ENCODE results near the gene C17orf75. TPM values are rescaled to one million over a fixed set of nuclear protein-coding genes. Genes with fewer than 3 reads are reported as not detected.

Gene C17orf75
- total RNA-seq, 1 donor from 2014 or later: 19.4 TPM

GRCh38 chr17:32385121-32385520 is 43.1 kb upstream of the C17orf75 start:
- Mint-ChIP-seq H3K27ac (ENCODE audit: unreplicated experiment) (no peak overlapping the region), H3K27me3 (ENCODE audit: unreplicated experiment) (no peaks in the 10 kb centered on the region), H3K9me3 (ENCODE audit: unreplicated experiment) (no peaks in the 10 kb centered on the region), H3K36me3 (ENCODE audit: unreplicated experiment) (peaks cover 36% of the 10 kb centered on the region), H3K4me3 (ENCODE audit: unreplicated experiment) (no peak overlapping the region), H3K4me1 (ENCODE audit: unreplicated experiment) (no peaks in the 10 kb centered on the region)
- no peak for DNase-seq (ENCODE audit: extremely low spot score, unreplicated experiment)
- no peak for TF ChIP-seq CTCF (IDR thresholded peaks at IDR 0.05)

GRCh38 chr17:32383926-32384434 is 42.0 kb upstream of the C17orf75 start:
- Mint-ChIP-seq H3K36me3 (ENCODE audit: unreplicated experiment) (peaks cover 40% of the 10 kb centered on the region), H3K4me1 (ENCODE audit: unreplicated experiment) (no peaks in the 10 kb centered on the region), H3K4me3 (ENCODE audit: unreplicated experiment) (no peak overlapping the region), H3K27me3 (ENCODE audit: unreplicated experiment) (no peaks in the 10 kb centered on the region), H3K27ac (ENCODE audit: unreplicated experiment) (no peak overlapping the region), H3K9me3 (ENCODE audit: unreplicated experiment) (no peaks in the 10 kb centered on the region)
- no peak for TF ChIP-seq CTCF (IDR thresholded peaks at IDR 0.05)
- no peak for DNase-seq (ENCODE audit: extremely low spot score, unreplicated experiment)

GRCh38 chr17:32382526-32383223 is 40.7 kb upstream of the C17orf75 start:
- no peak for TF ChIP-seq CTCF (IDR thresholded peaks at IDR 0.05)
- no peaks in the 10 kb centered on the region for H3K27me3 Mint-ChIP-seq (ENCODE audit: unreplicated experiment)
- no peak overlapping the region for H3K27ac Mint-ChIP-seq (ENCODE audit: unreplicated experiment)
- H3K36me3 Mint-ChIP-seq (ENCODE audit: unreplicated experiment): peaks cover 49% of the 10 kb centered on the region
- no peak for DNase-seq (ENCODE audit: extremely low spot score, unreplicated experiment)
- no peaks in the 10 kb centered on the region for H3K9me3 Mint-ChIP-seq (ENCODE audit: unreplicated experiment)
- no peaks in the 10 kb centered on the region for H3K4me1 Mint-ChIP-seq (ENCODE audit: unreplicated experiment)
- no peak overlapping the region for H3K4me3 Mint-ChIP-seq (ENCODE audit: unreplicated experiment)

GRCh38 chr17:32370426-32370825 is 28.5 kb upstream of the C17orf75 start:
- H3K4me1 Mint-ChIP-seq (ENCODE audit: unreplicated experiment): peaks cover 2% of the 10 kb centered on the region
- H3K27ac Mint-ChIP-seq (ENCODE audit: unreplicated experiment): no peak overlapping the region
- H3K27me3 Mint-ChIP-seq (ENCODE audit: unreplicated experiment): no peaks in the 10 kb centered on the region
- no peaks in the 10 kb centered on the region for H3K9me3 Mint-ChIP-seq (ENCODE audit: unreplicated experiment)
- DNase-seq (ENCODE audit: extremely low spot score, unreplicated experiment): no peak
- TF ChIP-seq CTCF (IDR thresholded peaks at IDR 0.05): no peak
- H3K36me3 Mint-ChIP-seq (ENCODE audit: unreplicated experiment): peaks cover 55% of the 10 kb centered on the region
- no peak overlapping the region for H3K4me3 Mint-ChIP-seq (ENCODE audit: unreplicated experiment)

- no peak for DNase-seq (ENCODE audit: extremely low spot score, unreplicated experiment)
- TF ChIP-seq CTCF (IDR thresholded peaks at IDR 0.05): no peak
- Mint-ChIP-seq H3K4me3 (ENCODE audit: unreplicated experiment) (no peak overlapping the region), H3K4me1 (ENCODE audit: unreplicated experiment) (peaks cover 7% of the 10 kb centered on the region), H3K9me3 (ENCODE audit: unreplicated experiment) (no peaks in the 10 kb centered on the region), H3K27ac (ENCODE audit: unreplicated experiment) (no peak overlapping the region), H3K27me3 (ENCODE audit: unreplicated experiment) (no peaks in the 10 kb centered on the region), H3K36me3 (ENCODE audit: unreplicated experiment) (peaks cover 61% of the 10 kb centered on the region)
These were observed 19.3 kb upstream of the C17orf75 start for GRCh38 chr17:32361270-32361669.

Data from osteocyte (in vitro differentiated cells).